BJ (cell line): Measurements from ENCODE around the gene VASN. TPM values are rescaled to one million over a fixed set of nuclear protein-coding genes. Genes with fewer than 3 reads are reported as not detected.

ENCODE experiments used
- CTCF ChIA-PET: fragments of 350-600 bp; formaldehyde crosslinking; extraction: SDS; loops from one replicate; lab custom pipeline; 2021; ENCODE audit warnings: antibody characterized with exemption, inconsistent platforms; lab: Yijun Ruan, JAX
- POLR2A ChIA-PET: fragments of 300-600 bp; sonication (Branson Sonifier 250); formaldehyde crosslinking; extraction: SDS; loops from one replicate; lab custom pipeline; 2021; ENCODE audit warnings: antibody characterized with exemption; lab: Charles Lee
- DNase-seq: peaks from one replicate; pipeline ENCODE4 v3.0.0-alpha.2; 2011; ENCODE audit warnings: low read depth
- H3K27me3 ChIP-seq: 2 replicates; pipeline ENCODE4 v1.6.0; 2011; ENCODE audit warnings: low read length; ENCODE audit not compliant: control insufficient read depth, insufficient read depth
- H3K36me3 ChIP-seq: 2 replicates; pipeline ENCODE4 v1.5.1; 2011; ENCODE audit warnings: low read length; ENCODE audit not compliant: control insufficient read depth, insufficient read depth
- H3K4me3 ChIP-seq: 2 replicates; pipeline ENCODE4 v1.5.1; 2011; ENCODE audit warnings: low read depth, mild to moderate bottlenecking, control low read depth, low read length
- polyA plus RNA-seq: library from polyadenylated mRNA; depleted of rRNA; stranded (reverse); fragments of >200 nt; gene quantifications from 2 replicates; pipeline ENCODE4 v1.2.3, GENCODE V29; 2011
- TF ChIP-seq, protein P1 (sequence below): IDR thresholded peaks from 2 replicates; pipeline ENCODE4 v1.5.1; 2011; ENCODE audit warnings: low read depth, mild to moderate bottlenecking, control low read depth, inconsistent platforms, low read length, moderate library complexity; ENCODE audit not compliant: insufficient read depth

VASN gene
- polyA plus RNA-seq, 1 experiment = 71.6 TPM

DNA sequence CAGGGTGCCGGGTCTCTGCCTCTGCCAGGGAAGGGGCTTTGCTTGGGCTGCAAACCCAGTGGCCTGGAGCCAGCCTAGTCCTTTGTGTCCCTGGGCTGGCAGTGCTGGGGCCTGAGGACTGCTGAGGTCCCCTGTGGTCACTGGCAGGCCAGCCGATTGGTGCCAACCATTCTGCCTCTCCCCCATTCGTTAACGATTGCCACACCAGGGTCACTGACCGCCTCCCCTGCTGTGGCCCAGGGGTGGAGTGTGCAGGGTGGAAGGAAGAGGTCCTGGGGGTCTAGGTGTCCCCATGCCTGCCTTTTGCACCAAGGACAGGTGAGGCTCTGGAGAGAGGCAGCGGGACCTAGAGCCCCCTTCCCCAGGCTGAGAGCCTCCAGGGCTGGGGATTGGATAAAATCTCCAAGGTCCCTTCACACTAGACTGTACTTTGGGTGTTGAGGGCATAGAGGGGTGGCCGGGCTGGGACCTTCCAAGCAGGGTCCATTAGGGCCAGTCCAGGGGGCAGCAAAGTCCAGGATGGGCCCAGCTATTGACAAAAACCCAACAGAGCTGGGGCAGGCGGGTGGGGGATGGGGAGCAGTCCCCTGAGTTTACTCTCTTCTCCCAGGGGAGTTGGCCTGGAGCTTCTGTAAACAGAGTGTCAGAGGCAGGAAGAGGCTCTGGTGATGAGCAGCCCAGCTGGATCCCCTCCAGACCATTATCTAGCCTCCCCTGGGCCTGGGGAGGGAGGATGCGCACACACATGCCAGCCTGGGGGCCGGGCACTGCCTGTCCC is 1.1 kb downstream of the VASN start:
- Histone ChIP-seq H3K36me3 (peaks cover 12% of the 10 kb centered on the region), H3K27me3 (no peaks in the 10 kb centered on the region), H3K4me3 (peak overlapping the region; percentile 97)
- POLR2A ChIA-PET = interaction anchor here (0.6 to 0.9 kb wide), 4 partner anchors 13 to 424 kb away, joined by 3 read pairs; no protein-coding TSS in a partner anchor
- DNase-seq = no peak
- TF ChIP-seq, protein P1, sequence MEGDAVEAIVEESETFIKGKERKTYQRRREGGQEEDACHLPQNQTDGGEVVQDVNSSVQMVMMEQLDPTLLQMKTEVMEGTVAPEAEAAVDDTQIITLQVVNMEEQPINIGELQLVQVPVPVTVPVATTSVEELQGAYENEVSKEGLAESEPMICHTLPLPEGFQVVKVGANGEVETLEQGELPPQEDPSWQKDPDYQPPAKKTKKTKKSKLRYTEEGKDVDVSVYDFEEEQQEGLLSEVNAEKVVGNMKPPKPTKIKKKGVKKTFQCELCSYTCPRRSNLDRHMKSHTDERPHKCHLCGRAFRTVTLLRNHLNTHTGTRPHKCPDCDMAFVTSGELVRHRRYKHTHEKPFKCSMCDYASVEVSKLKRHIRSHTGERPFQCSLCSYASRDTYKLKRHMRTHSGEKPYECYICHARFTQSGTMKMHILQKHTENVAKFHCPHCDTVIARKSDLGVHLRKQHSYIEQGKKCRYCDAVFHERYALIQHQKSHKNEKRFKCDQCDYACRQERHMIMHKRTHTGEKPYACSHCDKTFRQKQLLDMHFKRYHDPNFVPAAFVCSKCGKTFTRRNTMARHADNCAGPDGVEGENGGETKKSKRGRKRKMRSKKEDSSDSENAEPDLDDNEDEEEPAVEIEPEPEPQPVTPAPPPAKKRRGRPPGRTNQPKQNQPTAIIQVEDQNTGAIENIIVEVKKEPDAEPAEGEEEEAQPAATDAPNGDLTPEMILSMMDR = no peak
- CTCF ChIA-PET = interaction anchor here (0.6 to 2.5 kb wide), 7 partner anchors 13 to 189 kb away, joined by 3 to 18 read pairs (median 5); partner anchors contain the start of gene TFAP4

DNA sequence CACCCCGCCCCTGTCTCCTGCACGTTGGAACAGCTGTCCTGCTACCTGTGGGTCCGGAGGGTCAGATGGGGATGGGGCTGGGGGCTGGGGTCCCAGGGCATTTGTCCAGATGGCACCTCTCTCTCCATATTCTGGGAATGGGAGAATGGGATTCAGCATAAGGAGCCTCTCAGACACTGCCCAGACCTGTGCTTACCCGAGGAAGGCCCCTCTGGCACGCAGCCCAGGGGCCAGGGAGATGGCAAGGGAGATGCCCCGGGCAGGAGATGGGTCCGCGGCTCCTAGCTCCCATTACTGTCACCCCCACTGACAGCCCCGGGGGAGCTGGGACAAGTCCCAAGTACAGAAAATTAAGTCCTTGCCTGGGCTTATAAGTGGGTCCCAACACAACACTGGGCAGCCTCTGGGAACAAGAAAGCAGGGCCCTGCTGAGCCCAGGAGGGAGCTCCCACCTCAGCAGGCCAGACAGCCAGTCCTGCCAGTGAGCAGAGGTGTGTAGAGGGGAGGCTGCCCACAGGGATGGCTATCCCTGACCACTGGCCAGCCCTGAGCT is 1.8 kb downstream of the VASN start:
- peaks cover 19% of the 10 kb centered on the region for H3K36me3 ChIP-seq
- no peaks in the 10 kb centered on the region for H3K27me3 ChIP-seq
- no peak for DNase-seq
- TF ChIP-seq, protein P1 = no peak
- ChIA-PET CTCF (interaction anchor here (0.6 to 2.5 kb wide), 7 partner anchors 14 to 189 kb away, joined by 3 to 18 read pairs (median 5); partner anchors contain the start of gene TFAP4), POLR2A (interaction anchor here (0.6 to 0.9 kb wide), 4 partner anchors 14 to 425 kb away, joined by 3 read pairs; no protein-coding TSS in a partner anchor)
- H3K4me3 ChIP-seq = peak overlapping the region; percentile 97

DNA sequence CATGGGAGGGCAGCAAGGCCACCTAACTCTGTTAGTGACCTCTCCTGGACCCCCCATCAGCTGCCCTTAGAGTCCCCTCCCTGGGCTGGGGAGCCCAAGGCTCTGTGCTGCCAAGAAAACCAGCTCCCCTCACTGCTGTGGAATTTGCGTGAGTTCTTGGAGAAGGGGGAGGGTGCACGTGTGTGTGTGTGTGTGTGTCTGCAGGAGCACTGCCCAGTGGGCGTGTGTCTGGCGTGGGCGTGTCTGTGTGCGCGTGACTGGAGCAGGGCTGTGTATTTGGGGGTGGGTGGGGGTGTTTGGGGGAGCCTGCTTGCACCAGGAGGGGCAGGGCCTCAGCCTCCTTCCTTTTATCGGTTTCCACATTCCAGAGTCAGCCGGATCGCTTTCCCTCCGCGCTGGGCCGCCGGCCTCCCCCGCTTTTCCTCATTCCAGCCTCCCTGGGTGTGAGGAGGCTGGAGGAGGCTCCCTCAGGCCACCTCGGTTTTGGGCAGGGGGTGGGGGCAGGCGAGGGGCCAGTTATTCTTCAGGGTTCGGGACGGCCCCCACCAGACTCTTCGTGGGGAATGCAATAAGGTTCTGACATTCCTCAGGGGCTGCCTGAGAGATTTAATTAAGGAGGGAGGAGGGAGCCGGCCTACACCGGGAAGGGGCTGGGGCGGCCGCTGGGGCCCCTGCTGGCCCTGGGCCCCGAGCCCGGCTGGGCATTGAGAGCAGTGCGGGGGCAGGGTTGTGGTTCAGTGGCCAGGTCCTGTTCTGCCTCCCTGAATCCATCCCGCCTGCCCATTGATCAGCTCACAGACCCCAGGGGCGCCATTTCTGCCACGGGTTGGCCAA is 2.5 kb downstream of the VASN start:
- ChIA-PET POLR2A (interaction anchor here (0.8 to 0.9 kb wide), 2 partner anchors 18 to 425 kb away, joined by 3 read pairs; no protein-coding TSS in a partner anchor), CTCF (interaction anchor here (0.7 to 2.5 kb wide), 11 partner anchors 12 to 101 kb away, joined by 3 to 19 read pairs (median 5); partner anchors contain the start of gene TFAP4)
- Histone ChIP-seq H3K27me3 (no peaks in the 10 kb centered on the region), H3K36me3 (peaks cover 25% of the 10 kb centered on the region), H3K4me3 (peak overlapping the region; percentile 97)
- TF ChIP-seq, protein P1 = no peak
- DNase-seq = peak; percentile 91

DNA sequence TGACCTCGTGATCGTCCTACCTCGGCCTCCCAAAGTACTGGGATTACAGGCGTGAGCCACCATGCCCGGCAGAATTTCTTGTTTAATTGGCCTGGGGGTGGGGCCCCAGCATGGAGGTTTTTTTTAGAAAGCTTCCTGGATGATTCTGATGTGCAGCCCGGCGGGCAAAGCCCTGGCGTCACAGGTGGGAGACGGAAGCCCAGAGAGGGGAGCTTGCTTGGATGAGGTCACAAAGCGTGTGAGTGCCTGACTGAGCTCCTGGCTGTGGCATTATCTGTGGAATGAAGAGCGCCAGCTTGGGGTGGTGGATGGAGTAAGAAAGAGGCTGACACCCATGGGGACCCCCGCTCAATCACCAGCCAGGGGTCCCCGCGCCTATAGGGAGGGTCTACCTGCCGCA is 4.1 kb downstream of the VASN start:
- no peak for DNase-seq
- ChIA-PET CTCF (interaction anchor here (0.6 to 2.1 kb wide), 6 partner anchors 11 to 80 kb away, joined by 3 to 19 read pairs (median 3); no protein-coding TSS in a partner anchor), POLR2A (interaction anchor here (0.5 kb wide), 1 partner anchor 221 kb away, joined by 4 read pairs; no protein-coding TSS in a partner anchor)
- TF ChIP-seq, protein P1 = no peak
- peaks cover 33% of the 10 kb centered on the region for H3K36me3 ChIP-seq
- no peaks in the 10 kb centered on the region for H3K27me3 ChIP-seq
- H3K4me3 ChIP-seq = peak overlapping the region; percentile 37
